Pulmonary artery endothelial cell (primary cell): ENCODE measurements around the gene KIF3C. TPM values are rescaled to one million over a fixed set of nuclear protein-coding genes. Genes with fewer than 3 reads are reported as not detected.

ENCODE experiments used
- DNase-seq: peaks from one replicate; pipeline ENCODE4 v3.0.0-alpha.2; 2011; ENCODE audit warnings: low read depth, low spot score
- total RNA-seq: library from RNA; depleted of rRNA; stranded (reverse); fragments of >200 nt; gene quantifications from 2 replicates; pipeline ENCODE4 v1.2.3, GENCODE V29; 2014

KIF3C gene
- total RNA-seq, 1 donor from 2014 or later: 13.1 TPM

GRCh38 chr2:25877431-25878360 is 104.6 kb downstream of the KIF3C start:
- no peak for DNase-seq

Other genes with a start within 250 kb of the KIF3C start
- gene ASXL2, start 104.0 kb downstream of the KIF3C start, total RNA-seq: 5.1 and 6.6 TPM in 2 replicates
- 71.9 and 123 TPM in 2 replicates for gene RAB10, start 51.6 kb upstream of the KIF3C start, total RNA-seq
- gene GAREM2, start 190.6 kb upstream of the KIF3C start, total RNA-seq: 0.46 and 0.92 TPM in 2 replicates